DND-41 (cell line): ENCODE results near the gene TACC3.

Experiments
- ATAC-seq: fragments of 200-7000 bp; cut with Tn5 transposase; 3 replicates; pipeline ENCODE4 v1.9.1; 2021; ENCODE audit warnings: low read depth; ENCODE audit not compliant: insufficient read depth
- DNase-seq: peaks from one replicate; pipeline ENCODE4 v3.0.0-alpha.2; 2020
- H2AFZ ChIP-seq: 2 replicates; pipeline ENCODE4 v1.6.0; 2012; ENCODE audit warnings: low read depth, low read length
- H3K27ac ChIP-seq: 2 replicates; pipeline ENCODE4 v1.5.1; 2012; ENCODE audit warnings: low read length, inconsistent platforms
- H3K27me3 ChIP-seq: fragments of 200-600 bp; sonication (generic); 2 replicates; pipeline ENCODE4 v1.6.0; 2012; ENCODE audit warnings: low read length, mild to moderate bottlenecking, inconsistent platforms; ENCODE audit not compliant: insufficient read depth, poor library complexity
- H3K36me3 ChIP-seq: 2 replicates; pipeline ENCODE4 v1.5.1; 2012; ENCODE audit warnings: low read length, inconsistent platforms; ENCODE audit not compliant: insufficient read depth
- H3K4me1 ChIP-seq: 2 replicates; pipeline ENCODE4 v1.5.1; 2012; ENCODE audit warnings: mild to moderate bottlenecking, low read length; ENCODE audit not compliant: insufficient read depth
- H3K4me2 ChIP-seq: 2 replicates; pipeline ENCODE4 v1.6.0; 2012; ENCODE audit warnings: mild to moderate bottlenecking, moderate library complexity, low read length, inconsistent platforms; ENCODE audit not compliant: insufficient read depth
- H3K4me3 ChIP-seq, 2 experiments: fragments of 200-600 bp in 1 of 2; shearing (Covaris generic) in 1 of 2; 2 replicates each; pipeline ENCODE4 v1.5.1; 2012 to 2016; ENCODE audit warnings: inconsistent platforms in 2 of 2, low read length in 2 of 2, mild to moderate bottlenecking in 2 of 2, low read depth in 1 of 2, moderate library complexity in 1 of 2
- H3K79me2 ChIP-seq: 2 replicates; pipeline ENCODE4 v1.6.0; 2012; ENCODE audit warnings: low read length, inconsistent platforms; ENCODE audit not compliant: insufficient read depth
- H3K9ac ChIP-seq: 2 replicates; pipeline ENCODE4 v1.6.0; 2012; ENCODE audit warnings: low read depth, mild to moderate bottlenecking, inconsistent platforms, low read length, moderate library complexity
- H3K9me3 ChIP-seq: 2 replicates; pipeline ENCODE4 v1.5.1; 2012; ENCODE audit warnings: low read length, moderate library complexity, mild to moderate bottlenecking, inconsistent platforms; ENCODE audit not compliant: insufficient read depth, severe bottlenecking
- H4K20me1 ChIP-seq: 2 replicates; pipeline ENCODE4 v1.6.0; 2012; ENCODE audit warnings: low read length; ENCODE audit not compliant: insufficient read depth
- EZH2 ChIP-seq: IDR thresholded peaks from 3 replicates; pipeline ENCODE4 v1.6.1; 2012; ENCODE audit warnings: borderline replicate concordance, low read depth, mild to moderate bottlenecking, moderate library complexity, low read length, inconsistent platforms; ENCODE audit not compliant: severe bottlenecking
- TF ChIP-seq, protein P1 (sequence below): IDR thresholded peaks from 2 replicates; pipeline ENCODE4 v1.5.1; 2012; ENCODE audit warnings: borderline replicate concordance, low read length, moderate library complexity, mild to moderate bottlenecking; ENCODE audit not compliant: poor library complexity, severe bottlenecking; ENCODE audit errors: extremely low read depth

TACC3 gene

GRCh38 chr4:1731180-1731579 is 9.9 kb downstream of the TACC3 start:
- peaks cover 100% of the 10 kb centered on the region for H3K36me3 ChIP-seq
- ATAC-seq, result no peak; the same call in 2 of the 3 replicates
- no peak overlapping the region for H3K27ac ChIP-seq
- H4K20me1 ChIP-seq, result peaks cover 65% of the 10 kb centered on the region
- no peak overlapping the region for H3K9ac ChIP-seq
- no peak overlapping the region for H2AFZ ChIP-seq
- no peaks in the 10 kb centered on the region for H3K27me3 ChIP-seq
- peaks cover 17% of the 10 kb centered on the region for H3K4me1 ChIP-seq
- peaks cover 5% of the 10 kb centered on the region for H3K9me3 ChIP-seq
- no peak overlapping the region for H3K4me2 ChIP-seq
- H3K4me3 ChIP-seq, result no peak overlapping the region
- DNase-seq, result no peak
- peaks cover 83% of the 10 kb centered on the region for H3K79me2 ChIP-seq
- TF ChIP-seq, protein P1, sequence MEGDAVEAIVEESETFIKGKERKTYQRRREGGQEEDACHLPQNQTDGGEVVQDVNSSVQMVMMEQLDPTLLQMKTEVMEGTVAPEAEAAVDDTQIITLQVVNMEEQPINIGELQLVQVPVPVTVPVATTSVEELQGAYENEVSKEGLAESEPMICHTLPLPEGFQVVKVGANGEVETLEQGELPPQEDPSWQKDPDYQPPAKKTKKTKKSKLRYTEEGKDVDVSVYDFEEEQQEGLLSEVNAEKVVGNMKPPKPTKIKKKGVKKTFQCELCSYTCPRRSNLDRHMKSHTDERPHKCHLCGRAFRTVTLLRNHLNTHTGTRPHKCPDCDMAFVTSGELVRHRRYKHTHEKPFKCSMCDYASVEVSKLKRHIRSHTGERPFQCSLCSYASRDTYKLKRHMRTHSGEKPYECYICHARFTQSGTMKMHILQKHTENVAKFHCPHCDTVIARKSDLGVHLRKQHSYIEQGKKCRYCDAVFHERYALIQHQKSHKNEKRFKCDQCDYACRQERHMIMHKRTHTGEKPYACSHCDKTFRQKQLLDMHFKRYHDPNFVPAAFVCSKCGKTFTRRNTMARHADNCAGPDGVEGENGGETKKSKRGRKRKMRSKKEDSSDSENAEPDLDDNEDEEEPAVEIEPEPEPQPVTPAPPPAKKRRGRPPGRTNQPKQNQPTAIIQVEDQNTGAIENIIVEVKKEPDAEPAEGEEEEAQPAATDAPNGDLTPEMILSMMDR, result no peak
- TF ChIP-seq EZH2, result no peak

DNA sequence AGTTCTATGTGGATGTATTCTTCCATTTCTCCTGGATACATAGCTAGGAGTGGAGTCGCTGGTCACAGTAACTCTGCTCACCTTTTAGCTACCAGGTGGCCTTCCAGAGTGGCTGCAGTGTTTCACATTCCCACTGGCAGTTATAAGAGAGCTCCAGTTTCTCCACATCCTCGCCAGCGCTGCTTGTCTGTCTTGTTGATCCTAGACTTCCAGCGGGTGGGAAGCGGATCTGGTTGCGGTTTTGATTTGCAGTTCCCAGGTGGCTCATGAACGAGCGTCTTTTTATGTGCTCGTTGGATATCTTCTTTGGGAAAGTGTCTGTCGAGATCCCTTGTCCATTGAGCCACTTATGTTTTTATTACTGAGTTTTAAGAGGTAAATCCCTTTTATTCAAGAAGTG is 11.6 kb downstream of the TACC3 start:
- H2AFZ ChIP-seq, result no peak overlapping the region
- TF ChIP-seq, protein P1, result no peak
- TF ChIP-seq EZH2, result no peak
- H3K79me2 ChIP-seq, result peaks cover 73% of the 10 kb centered on the region
- H3K27ac ChIP-seq, result no peak overlapping the region
- ATAC-seq (no peak), DNase-seq (no peak)
- no peak overlapping the region for H3K4me3 ChIP-seq
- H3K4me1 ChIP-seq, result peaks cover 5% of the 10 kb centered on the region
- H3K9me3 ChIP-seq, result peaks cover 19% of the 10 kb centered on the region
- H3K36me3 ChIP-seq, result peaks cover 100% of the 10 kb centered on the region
- H3K27me3 ChIP-seq, result no peaks in the 10 kb centered on the region
- H3K4me2 ChIP-seq, result no peak overlapping the region
- H4K20me1 ChIP-seq, result peaks cover 49% of the 10 kb centered on the region
- no peak overlapping the region for H3K9ac ChIP-seq

DNA sequence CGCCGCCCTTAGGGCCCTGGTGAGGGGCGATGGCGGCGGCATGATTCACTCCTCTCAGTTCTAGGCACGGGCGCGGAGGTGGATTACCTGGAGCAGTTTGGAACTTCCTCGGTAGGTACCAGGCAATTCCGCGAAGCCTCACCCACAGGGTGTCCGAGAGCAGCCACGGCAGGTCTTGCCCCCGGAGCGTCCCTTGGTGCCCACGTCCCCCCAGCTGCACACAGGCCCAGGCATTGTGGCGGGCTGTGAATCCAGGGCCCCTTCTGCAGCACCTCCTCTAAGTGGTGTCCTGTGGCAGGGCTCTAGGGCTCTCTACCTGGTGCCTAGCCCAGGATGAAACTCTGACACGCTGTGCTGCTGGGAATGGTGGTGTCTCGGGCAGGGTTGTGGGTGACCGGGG is 13.9 kb downstream of the TACC3 start:
- Histone ChIP-seq H4K20me1 (peaks cover 35% of the 10 kb centered on the region), H3K9ac (no peak overlapping the region), H3K79me2 (peaks cover 50% of the 10 kb centered on the region), H3K27me3 (no peaks in the 10 kb centered on the region), H2AFZ (no peak overlapping the region), H3K4me3 (no peak overlapping the region), H3K9me3 (peaks cover 25% of the 10 kb centered on the region), H3K36me3 (peaks cover 100% of the 10 kb centered on the region), H3K4me1 (no peaks in the 10 kb centered on the region), H3K4me2 (no peak overlapping the region), H3K27ac (no peak overlapping the region)
- no peak for TF ChIP-seq EZH2
- TF ChIP-seq, protein P1, result no peak
- DNase-seq (no peak), ATAC-seq (no peak)

DNA sequence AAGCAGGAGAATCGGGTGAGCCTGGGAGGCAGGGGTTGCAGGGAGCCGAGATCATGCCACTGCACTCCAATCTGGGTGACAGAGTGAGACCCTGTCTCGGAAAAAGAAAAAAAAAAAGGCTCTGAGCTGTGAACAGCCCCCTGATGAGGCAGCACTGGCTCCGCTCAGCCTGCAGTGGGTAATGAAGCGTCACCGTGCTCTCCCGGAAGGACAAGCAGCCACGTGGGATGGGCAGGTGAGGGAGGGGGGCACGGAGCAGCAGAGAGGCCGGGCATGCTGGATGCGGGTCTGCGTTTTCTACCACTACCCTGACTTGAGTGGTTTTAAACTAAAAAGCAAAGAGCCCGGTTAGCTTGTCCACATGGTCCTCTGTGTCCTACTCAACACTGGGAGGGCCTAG is 15.5 kb downstream of the TACC3 start:
- H2AFZ ChIP-seq, result no peak overlapping the region
- no peak for ATAC-seq
- no peak overlapping the region for H3K9ac ChIP-seq
- TF ChIP-seq EZH2, result no peak
- TF ChIP-seq, protein P1, result no peak
- H3K9me3 ChIP-seq, result peaks cover 25% of the 10 kb centered on the region
- H3K4me2 ChIP-seq, result no peak overlapping the region
- no peaks in the 10 kb centered on the region for H3K4me1 ChIP-seq
- no peaks in the 10 kb centered on the region for H3K27me3 ChIP-seq
- peaks cover 34% of the 10 kb centered on the region; the same call in 1 of the 2 replicates for H3K79me2 ChIP-seq
- DNase-seq, result no peak
- H3K4me3 ChIP-seq, result no peak overlapping the region
- H3K36me3 ChIP-seq, result peaks cover 100% of the 10 kb centered on the region
- no peak overlapping the region for H3K27ac ChIP-seq
- peaks cover 31% of the 10 kb centered on the region for H4K20me1 ChIP-seq
